A549 (cell line): ENCODE results near the gene TEAD3. TPM values are rescaled to one million over a fixed set of nuclear protein-coding genes. Genes with fewer than 3 reads are reported as not detected.
"Not testable (repeated sequence)": the region's sequence is repeated elsewhere in the genome, so short reads cannot be mapped to it uniquely, and the experiment has no call there.

Experiments
- ATAC-seq, 2 experiments: fragments of 200-7000 bp in 1 of 2; fragments of >200 bp in 1 of 2; cut with Nextera tagmentation in 1 of 2; cut with Tn5 transposase in 1 of 2; 3 replicates each; pipeline versions ENCODE4 v1.8.0 to v1.9.1; 2018 to 2020; ENCODE audit warnings: mild to moderate bottlenecking in 1 of 2, moderate library complexity in 1 of 2
- CTCF ChIA-PET: fragments of 300-600 bp; sonication (Branson Sonifier 250); formaldehyde crosslinking; extraction: SDS; loops from one replicate; lab custom pipeline; 2021; ENCODE audit warnings: antibody characterized with exemption, inconsistent platforms; lab: Yijun Ruan, JAX
- POLR2A ChIA-PET: fragments of 350-600 bp; formaldehyde crosslinking; extraction: SDS; loops from one replicate; lab custom pipeline; 2021; ENCODE audit warnings: antibody characterized with exemption, inconsistent platforms; lab: Yijun Ruan, JAX
- DNase-seq, 2 experiments: peaks; one replicate each; pipeline versions ENCODE4 v3.0.0 to v3.0.0-alpha.2; 2011 to 2016; ENCODE audit warnings: low read depth in 1 of 2, low spot score in 1 of 2
- FAIRE-seq: peaks from 2 replicates; lab custom pipeline; 2011; peaks lifted over from hg19 to GRCh38; lab: Jason Lieb, UNC
- H3K27ac ChIP-seq, 2 experiments: fragments of >200 bp; sonication (Bioruptor Twin); formaldehyde crosslinking; 3 replicates each; pipeline ENCODE4 v1.5.1; 2016 to 2017
- H3K4me1 ChIP-seq: fragments of >200 bp; sonication (Bioruptor Twin); formaldehyde crosslinking; 3 replicates; pipeline ENCODE4 v1.6.1; 2016
- H3K4me2 ChIP-seq: fragments of >200 bp; sonication (Bioruptor Twin); formaldehyde crosslinking; 3 replicates; pipeline ENCODE4 v1.6.1; 2016
- H3K4me3 ChIP-seq: fragments of >200 bp; sonication (Bioruptor Twin); formaldehyde crosslinking; 3 replicates; pipeline ENCODE4 v1.5.1; 2016
- H3K9me3 ChIP-seq: fragments of >200 bp; sonication (Bioruptor Twin); formaldehyde crosslinking; 3 replicates; pipeline ENCODE4 v1.6.1; 2016
- CBX2 ChIP-seq: fragments of 200-600 bp; sonication (generic); IDR thresholded peaks from 2 replicates; pipeline ENCODE4 v1.6.1; 2016; ENCODE audit warnings: low read depth, mild to moderate bottlenecking, borderline replicate concordance
- EHMT2 ChIP-seq: fragments of 200-600 bp; sonication (generic); IDR thresholded peaks from 2 replicates; pipeline ENCODE4 v1.6.1; 2016; ENCODE audit warnings: antibody characterized with exemption, low read depth, mild to moderate bottlenecking, moderate library complexity
- EP300 ChIP-seq, 2 experiments: fragments of >200 bp; sonication (Bioruptor Twin); formaldehyde crosslinking; IDR thresholded peaks; 2 replicates in 1 of 2; 3 replicates in 1 of 2; pipeline ENCODE4 v1.6.1; 2016 to 2017
- ESRRA ChIP-seq: fragments of 150-350 bp; IDR thresholded peaks from 2 replicates; pipeline ENCODE4 v1.6.1; 2014; ENCODE audit warnings: mild to moderate bottlenecking, low read length, borderline replicate concordance
- HEYL ChIP-seq: fragments of 250-450 bp; sonication (Bioruptor Pico); IDR thresholded peaks from 2 replicates; pipeline ENCODE4 v1.8.0; 2021; ENCODE audit warnings: mild to moderate bottlenecking, moderate library complexity
- KDM1A ChIP-seq: fragments of 200-600 bp; sonication (generic); IDR thresholded peaks from 2 replicates; pipeline ENCODE4 v1.6.1; 2016; ENCODE audit warnings: low read depth, mild to moderate bottlenecking
- NFE2L2 ChIP-seq: fragments of 150-350 bp; conservative IDR thresholded peaks from 2 replicates; pipeline ENCODE4 v1.6.1; 2014; ENCODE audit warnings: low read length
- PHF8 ChIP-seq: fragments of 200-600 bp; sonication (generic); IDR thresholded peaks from 2 replicates; pipeline ENCODE4 v1.6.1; 2016; ENCODE audit warnings: low read depth, mild to moderate bottlenecking, antibody characterized with exemption, moderate library complexity, borderline replicate concordance
- POLR2A ChIP-seq: IDR thresholded peaks from 2 replicates; pipeline ENCODE4 v1.6.1; 2012; ENCODE audit warnings: mild to moderate bottlenecking, low read length
- SREBF2 ChIP-seq: fragments of 450-650 bp; IDR thresholded peaks from 2 replicates; pipeline ENCODE4 v1.6.1; 2014; ENCODE audit warnings: mild to moderate bottlenecking, moderate library complexity
- WGBS: methylation state at CpG from one replicate; pipeline ENCODE4 v1.1.6; 2017; ENCODE audit errors: missing lambda C conversion rate; 5-methylcytosine and 5-hydroxymethylcytosine counted together
- polyA plus RNA-seq, 4 experiments: library from polyadenylated mRNA; depleted of rRNA in 3 of 4; stranded (reverse); fragments of >200 nt; fragmentation: RNase III in 1 of 4; extraction: RNeasy Plus Mini Kit Qiagen cat#74134 plus additional on column Dnase treatment in 1 of 4; gene quantifications; 2 replicates in 3 of 4; 3 replicates in 1 of 4; pipeline ENCODE4 v1.2.3, GENCODE V29; 2011 to 2017
- TF ChIP-seq, protein P1 (sequence below): fragments of 150-350 bp; IDR thresholded peaks from 2 replicates; pipeline ENCODE4 v1.6.1; 2014; ENCODE audit warnings: low read depth, mild to moderate bottlenecking, low read length
- TF ChIP-seq, protein P2 (sequence below): fragments of >200 bp; sonication (Bioruptor Twin); formaldehyde crosslinking; IDR thresholded peaks from 2 replicates; pipeline ENCODE4 v1.6.1; 2016
- TF ChIP-seq, protein P3 (sequence below): fragments of 200-600 bp; sonication (generic); IDR thresholded peaks from 2 replicates; pipeline ENCODE4 v1.6.1; 2016; ENCODE audit warnings: antibody characterized with exemption, mild to moderate bottlenecking, moderate library complexity
- TF ChIP-seq, protein P4 (sequence below): fragments of >200 bp; sonication (Bioruptor Twin); formaldehyde crosslinking; IDR thresholded peaks from 3 replicates; pipeline ENCODE4 v1.5.1; 2016

Gene TEAD3
- polyA plus RNA-seq, 2 of the 4 experiments (the other 2 are of a cell fraction): 2.1 to 4.2 TPM

DNA sequence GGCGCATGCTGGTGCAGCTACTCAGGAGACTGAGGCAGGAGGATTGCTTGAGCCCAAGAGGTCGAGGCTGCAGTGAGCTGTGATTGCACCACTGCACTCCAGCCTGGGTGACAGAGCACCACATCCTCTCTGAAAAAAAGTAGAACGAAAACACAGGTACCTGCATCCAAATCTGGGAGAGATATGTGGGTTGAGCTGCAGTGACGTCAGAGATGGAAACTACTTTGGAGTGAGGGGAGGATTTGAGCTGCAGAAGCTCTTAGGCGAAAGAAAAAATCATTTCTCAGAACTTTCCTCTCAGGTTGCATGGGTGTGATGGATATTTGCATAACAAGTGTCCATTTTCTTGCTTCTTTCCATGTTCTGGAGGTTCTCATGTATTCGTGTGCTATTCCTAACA, 19.8 kb upstream of the TEAD3 start:
- DNase-seq (no peak), FAIRE-seq (no peak)
- no peak overlapping the region for H3K27ac ChIP-seq
- 60% methylated on average over 6 of the region's 6 CpGs for WGBS
- no peak overlapping the region for H3K4me2 ChIP-seq
- TF ChIP-seq ESRRA: no peak
- TF ChIP-seq, all 56 proteins: peak for 0
- no peaks in the 10 kb centered on the region for H3K9me3 ChIP-seq
- H3K4me1 ChIP-seq: no peaks in the 10 kb centered on the region
- ATAC-seq: no peak
- H3K4me3 ChIP-seq: no peak overlapping the region
- CTCF ChIA-PET: interaction anchor here (1.3 to 1.7 kb wide), 4 partner anchors 8 to 220 kb away, joined by 3 to 7 read pairs (median 4); partner anchors contain the start of gene ARMC12
- POLR2A ChIA-PET: no interaction called here

DNA sequence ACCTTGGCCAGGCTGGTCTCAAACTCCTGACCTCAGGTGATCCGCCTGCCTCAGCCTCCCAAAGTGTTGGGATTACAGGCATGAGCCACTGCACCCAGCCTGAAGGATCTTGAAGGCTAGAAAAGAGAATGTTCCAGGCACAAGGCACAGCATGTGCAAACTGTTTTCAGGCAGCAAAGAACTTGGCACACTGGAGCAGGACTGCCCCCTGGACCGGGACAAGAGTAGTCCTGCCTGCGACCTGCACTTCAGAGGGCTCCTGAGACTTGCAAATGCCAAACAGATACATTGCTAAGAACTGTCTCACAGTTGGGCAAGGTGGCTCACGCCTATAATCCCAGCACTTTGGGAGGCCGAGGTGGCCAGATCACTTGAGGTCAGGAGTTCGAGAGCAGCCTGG, 19.1 kb upstream of the TEAD3 start:
- ATAC-seq, H3K4me2 ChIP-seq, H3K9me3 ChIP-seq, POLR2A ChIA-PET, H3K4me1 ChIP-seq, DNase-seq, FAIRE-seq, H3K27ac ChIP-seq, H3K4me3 ChIP-seq: not testable (repeated sequence)
- CTCF ChIA-PET: interaction anchor here (1.3 kb wide), 1 partner anchor 73 kb away, joined by 3 read pairs; no protein-coding TSS in a partner anchor
- WGBS: no CpG with 5 or more reads among the region's 6 CpGs

DNA sequence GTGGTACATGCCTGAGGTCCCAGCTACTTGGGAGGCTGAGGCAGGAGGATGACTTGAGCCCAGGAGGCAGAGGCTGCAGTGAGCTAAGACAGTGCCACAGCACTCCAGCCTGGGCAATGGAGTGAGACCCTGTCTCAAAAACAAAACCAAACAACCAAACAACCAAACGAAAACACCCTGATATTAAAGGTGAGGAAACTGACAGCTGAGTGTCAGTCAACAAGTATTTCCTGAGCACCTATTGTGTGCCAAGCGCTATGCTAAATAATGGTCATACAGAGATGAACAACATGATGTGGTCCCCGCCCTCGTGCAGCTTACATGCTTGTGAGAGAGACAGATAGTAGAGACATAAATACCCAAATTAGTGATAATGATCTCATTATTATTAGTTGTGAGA, 17.7 kb upstream of the TEAD3 start:
- Histone ChIP-seq H3K27ac (no peak overlapping the region), H3K4me1 (no peaks in the 10 kb centered on the region), H3K4me2 (no peak overlapping the region), H3K9me3 (no peaks in the 10 kb centered on the region), H3K4me3 (no peak overlapping the region)
- ChIA-PET POLR2A (no interaction called here), CTCF (interaction anchor here (1.4 kb wide), 1 partner anchor 9 kb away, joined by 5 read pairs; no protein-coding TSS in a partner anchor)
- 45% methylated on average over 4 of the region's 4 CpGs for WGBS
- no peak for ATAC-seq
- FAIRE-seq: no peak
- DNase-seq: no peak
- TF ChIP-seq PHF8 (no peak), CBX2 (no peak), SREBF2 (no peak), NFE2L2 (no peak), HEYL (no peak), EP300 (IDR thresholded peaks at IDR 0.05) (no peak), KDM1A (no peak), EHMT2 (no peak), ESRRA (no peak), POLR2A (no peak)
- TF ChIP-seq, protein P1, sequence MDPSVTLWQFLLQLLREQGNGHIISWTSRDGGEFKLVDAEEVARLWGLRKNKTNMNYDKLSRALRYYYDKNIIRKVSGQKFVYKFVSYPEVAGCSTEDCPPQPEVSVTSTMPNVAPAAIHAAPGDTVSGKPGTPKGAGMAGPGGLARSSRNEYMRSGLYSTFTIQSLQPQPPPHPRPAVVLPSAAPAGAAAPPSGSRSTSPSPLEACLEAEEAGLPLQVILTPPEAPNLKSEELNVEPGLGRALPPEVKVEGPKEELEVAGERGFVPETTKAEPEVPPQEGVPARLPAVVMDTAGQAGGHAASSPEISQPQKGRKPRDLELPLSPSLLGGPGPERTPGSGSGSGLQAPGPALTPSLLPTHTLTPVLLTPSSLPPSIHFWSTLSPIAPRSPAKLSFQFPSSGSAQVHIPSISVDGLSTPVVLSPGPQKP: no peak
- TF ChIP-seq, protein P2, sequence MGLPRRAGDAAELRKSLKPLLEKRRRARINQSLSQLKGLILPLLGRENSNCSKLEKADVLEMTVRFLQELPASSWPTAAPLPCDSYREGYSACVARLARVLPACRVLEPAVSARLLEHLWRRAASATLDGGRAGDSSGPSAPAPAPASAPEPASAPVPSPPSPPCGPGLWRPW: no peak
- TF ChIP-seq, protein P3, sequence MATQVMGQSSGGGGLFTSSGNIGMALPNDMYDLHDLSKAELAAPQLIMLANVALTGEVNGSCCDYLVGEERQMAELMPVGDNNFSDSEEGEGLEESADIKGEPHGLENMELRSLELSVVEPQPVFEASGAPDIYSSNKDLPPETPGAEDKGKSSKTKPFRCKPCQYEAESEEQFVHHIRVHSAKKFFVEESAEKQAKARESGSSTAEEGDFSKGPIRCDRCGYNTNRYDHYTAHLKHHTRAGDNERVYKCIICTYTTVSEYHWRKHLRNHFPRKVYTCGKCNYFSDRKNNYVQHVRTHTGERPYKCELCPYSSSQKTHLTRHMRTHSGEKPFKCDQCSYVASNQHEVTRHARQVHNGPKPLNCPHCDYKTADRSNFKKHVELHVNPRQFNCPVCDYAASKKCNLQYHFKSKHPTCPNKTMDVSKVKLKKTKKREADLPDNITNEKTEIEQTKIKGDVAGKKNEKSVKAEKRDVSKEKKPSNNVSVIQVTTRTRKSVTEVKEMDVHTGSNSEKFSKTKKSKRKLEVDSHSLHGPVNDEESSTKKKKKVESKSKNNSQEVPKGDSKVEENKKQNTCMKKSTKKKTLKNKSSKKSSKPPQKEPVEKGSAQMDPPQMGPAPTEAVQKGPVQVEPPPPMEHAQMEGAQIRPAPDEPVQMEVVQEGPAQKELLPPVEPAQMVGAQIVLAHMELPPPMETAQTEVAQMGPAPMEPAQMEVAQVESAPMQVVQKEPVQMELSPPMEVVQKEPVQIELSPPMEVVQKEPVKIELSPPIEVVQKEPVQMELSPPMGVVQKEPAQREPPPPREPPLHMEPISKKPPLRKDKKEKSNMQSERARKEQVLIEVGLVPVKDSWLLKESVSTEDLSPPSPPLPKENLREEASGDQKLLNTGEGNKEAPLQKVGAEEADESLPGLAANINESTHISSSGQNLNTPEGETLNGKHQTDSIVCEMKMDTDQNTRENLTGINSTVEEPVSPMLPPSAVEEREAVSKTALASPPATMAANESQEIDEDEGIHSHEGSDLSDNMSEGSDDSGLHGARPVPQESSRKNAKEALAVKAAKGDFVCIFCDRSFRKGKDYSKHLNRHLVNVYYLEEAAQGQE: no peak
- TF ChIP-seq, protein P4, sequence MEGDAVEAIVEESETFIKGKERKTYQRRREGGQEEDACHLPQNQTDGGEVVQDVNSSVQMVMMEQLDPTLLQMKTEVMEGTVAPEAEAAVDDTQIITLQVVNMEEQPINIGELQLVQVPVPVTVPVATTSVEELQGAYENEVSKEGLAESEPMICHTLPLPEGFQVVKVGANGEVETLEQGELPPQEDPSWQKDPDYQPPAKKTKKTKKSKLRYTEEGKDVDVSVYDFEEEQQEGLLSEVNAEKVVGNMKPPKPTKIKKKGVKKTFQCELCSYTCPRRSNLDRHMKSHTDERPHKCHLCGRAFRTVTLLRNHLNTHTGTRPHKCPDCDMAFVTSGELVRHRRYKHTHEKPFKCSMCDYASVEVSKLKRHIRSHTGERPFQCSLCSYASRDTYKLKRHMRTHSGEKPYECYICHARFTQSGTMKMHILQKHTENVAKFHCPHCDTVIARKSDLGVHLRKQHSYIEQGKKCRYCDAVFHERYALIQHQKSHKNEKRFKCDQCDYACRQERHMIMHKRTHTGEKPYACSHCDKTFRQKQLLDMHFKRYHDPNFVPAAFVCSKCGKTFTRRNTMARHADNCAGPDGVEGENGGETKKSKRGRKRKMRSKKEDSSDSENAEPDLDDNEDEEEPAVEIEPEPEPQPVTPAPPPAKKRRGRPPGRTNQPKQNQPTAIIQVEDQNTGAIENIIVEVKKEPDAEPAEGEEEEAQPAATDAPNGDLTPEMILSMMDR: no peak
